DOHH2 (cell line): Measurements from ENCODE around the gene TMEM53.

Experiments used
- CTCF ChIP-seq: fragments of 200-600 bp; sonication (generic); IDR thresholded peaks from one replicate; pipeline ENCODE4 v1.5.1; 2014; ENCODE audit warnings: antibody characterized with exemption, mild to moderate bottlenecking, low read depth, low read length; ENCODE audit not compliant: poor library complexity, severe bottlenecking
- EZH2phosphoT487 ChIP-seq: fragments of 200-600 bp; sonication (generic); IDR thresholded peaks from 2 replicates; pipeline ENCODE4 v1.6.1; 2017; ENCODE audit warnings: borderline replicate concordance, mild to moderate bottlenecking, antibody characterized with exemption, low read length, moderate library complexity, mixed read lengths

- TF ChIP-seq CTCF (no peak), EZH2phosphoT487 (no peak)
Measured at GRCh38 chr1:44723496-44724295, 49.4 kb upstream of the TMEM53 start.
